ENCODE data around the gene MLST8. TPM values are rescaled to one million over a fixed set of nuclear protein-coding genes. Genes with fewer than 3 reads are reported as not detected.

Gene MLST8, protein sequence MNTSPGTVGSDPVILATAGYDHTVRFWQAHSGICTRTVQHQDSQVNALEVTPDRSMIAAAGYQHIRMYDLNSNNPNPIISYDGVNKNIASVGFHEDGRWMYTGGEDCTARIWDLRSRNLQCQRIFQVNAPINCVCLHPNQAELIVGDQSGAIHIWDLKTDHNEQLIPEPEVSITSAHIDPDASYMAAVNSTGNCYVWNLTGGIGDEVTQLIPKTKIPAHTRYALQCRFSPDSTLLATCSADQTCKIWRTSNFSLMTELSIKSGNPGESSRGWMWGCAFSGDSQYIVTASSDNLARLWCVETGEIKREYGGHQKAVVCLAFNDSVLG
- total RNA-seq (2022; extraction: Qiagen RNA extraction), result 40.9 to 53.8 TPM (median 47.3 TPM) in 5 replicates

DNA sequence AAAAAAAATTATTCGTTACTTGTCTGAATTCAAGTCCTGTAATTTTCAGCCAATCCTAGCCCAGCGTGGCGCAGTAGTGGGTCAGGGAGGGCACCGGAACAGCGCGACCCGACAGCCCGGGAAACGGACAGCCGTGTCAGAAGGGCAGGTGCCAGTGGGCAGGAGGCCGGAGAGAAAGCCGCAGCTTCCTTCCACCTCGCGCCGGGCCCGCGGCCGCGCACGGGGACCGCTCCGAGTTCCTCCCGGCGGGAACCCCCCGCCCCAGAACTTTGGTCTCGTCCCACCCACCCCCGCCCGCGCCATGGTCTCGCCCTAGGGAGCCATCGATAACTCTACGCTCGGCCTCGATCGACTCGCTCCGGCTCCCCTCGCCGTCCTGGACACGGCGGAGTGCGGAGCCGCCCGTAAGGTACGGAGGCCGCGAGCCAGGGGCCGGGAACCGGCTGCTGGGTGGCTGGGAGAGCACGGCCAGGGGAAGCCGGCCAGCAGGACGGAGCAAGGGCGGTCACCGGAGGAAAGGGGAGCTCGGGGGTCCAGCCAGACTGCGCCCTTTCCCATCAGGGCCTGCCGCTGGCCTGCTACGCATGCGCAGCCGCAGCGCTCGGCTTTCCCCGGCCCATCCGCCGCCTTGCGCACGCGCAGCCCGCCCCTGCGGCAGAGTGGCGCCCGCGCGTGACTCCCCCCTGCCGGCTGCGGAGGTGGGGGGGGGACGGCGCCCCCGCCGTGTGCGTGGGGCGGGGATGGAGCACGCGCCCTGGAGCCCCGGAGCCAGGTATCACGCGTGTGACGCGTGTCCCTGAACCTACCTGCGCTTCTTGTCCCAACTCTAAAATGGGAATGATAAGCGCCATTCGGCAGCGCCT, at the start of gene MLST8:
Gene MLST8, plus strand, starts transcription at position 351 of the 863 bp plus-strand sequence. CDS start 632 bp downstream, outside the sequence.

DNA sequence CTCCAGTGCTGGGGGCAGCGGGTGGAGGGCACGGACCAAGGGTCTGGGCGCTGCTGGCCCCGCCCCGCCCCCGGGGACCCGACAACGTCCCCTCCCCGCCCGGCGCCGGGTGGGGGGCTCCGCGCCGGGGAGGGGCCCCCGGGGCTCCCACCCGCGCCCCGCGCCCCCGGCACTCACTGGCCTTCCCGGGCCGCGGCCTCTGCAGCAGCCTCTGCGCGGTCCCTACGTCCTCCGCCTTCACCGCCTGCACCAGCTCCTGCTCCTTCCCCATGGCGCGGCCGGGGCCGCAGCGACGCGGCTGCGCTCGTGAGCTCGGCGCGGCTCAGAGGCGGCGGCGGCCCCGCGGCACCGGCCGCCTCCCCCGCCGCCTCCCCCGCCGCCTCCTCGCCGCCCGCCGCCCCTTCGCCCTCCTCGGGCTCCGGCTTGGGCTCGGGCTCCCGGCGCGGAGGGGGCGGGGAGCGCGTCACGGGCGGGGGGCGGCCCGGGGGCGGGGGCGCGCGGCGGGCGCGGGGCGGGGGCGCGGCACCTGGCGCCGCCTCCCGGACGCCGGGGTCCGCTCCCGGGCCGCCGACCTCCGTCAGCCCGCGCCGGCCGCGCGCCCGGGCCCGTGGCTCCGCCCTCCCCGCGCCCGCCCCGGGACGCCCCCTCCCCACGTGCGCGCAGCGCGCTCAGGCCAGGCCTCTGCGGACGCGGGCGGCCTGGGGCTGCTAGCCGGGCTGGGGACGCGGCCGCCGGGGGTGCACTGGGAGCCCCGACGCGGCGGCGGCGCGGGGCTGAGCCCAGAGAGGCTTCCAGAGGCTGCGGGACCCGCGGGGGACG, 8.9 kb upstream of the MLST8 start, which contains the start of gene CASKIN1:
Gene CASKIN1, minus strand, starts transcription at position 444 of the 819 bp plus-strand sequence. Its CDS starts 173 bp downstream, at position 271.

DNA sequence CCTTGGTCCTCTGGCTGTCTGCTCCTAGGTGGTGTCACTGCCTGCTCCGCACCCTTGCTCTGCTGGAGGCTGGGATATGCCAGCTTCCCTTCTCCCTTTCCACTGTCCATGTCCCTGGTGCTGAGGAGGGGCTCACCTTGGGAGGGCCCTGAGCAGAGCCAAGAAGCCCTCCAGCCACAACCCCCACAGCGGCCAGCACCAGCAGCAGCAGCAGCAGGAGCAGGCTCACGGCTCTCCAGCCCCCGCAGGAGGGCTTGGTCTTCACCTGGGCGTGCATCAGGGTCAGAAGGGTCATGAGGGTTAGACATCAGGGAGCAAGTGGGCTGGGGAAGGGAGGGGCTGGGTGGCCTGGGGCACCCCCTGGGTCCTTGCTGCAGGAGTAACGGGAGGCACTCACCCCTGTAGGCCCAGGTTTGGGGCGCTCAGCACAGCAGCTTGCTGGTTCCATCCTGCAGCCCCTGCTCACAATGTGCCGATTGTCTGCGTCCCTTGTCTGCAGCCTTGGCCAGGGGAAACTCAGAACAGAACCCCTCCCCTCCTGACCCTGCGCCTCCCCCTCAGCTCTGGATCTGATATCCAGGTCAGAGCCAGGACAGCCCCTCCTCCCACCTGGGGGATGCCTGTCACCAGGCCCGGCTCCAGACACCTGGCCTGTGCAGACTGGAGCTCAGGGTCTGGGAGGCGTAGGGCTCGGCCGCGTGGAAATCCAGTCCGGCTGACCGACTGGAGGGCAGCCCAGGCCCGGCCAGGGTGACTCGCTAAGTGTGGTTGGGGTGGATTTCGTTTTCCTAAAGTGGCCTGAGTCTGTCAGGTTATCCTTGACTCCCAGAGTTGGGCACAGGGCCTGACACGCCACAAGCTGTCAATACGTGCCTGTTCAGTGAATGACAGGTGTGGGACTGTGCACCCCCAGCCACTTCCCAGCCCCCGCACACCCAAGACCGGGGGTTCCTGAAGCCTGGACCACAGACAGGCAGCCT, 5.4 kb downstream of the MLST8 start, which contains the start of gene BRICD5:
Gene BRICD5, minus strand, starts transcription at position 478 of the 980 bp plus-strand sequence. Its CDS starts 30 bp downstream, at position 448.

DNA sequence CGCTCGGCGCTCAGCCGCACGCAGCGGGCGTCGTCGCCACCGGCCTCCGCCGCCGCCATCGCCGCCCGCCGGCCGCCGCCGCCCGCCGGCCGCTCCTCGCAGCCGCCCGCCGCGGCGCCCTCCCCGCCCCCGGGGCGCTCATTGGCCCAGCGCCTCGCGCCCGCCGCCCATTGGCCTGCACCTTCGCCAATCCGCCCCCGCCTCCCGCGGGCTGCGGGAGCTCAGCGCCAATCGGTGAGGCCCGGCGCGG, 9.4 kb downstream of the MLST8 start, which contains the start of gene PGP:
Gene PGP, minus strand, starts transcription at position 122 of the 250 bp plus-strand sequence. Its CDS starts 63 bp downstream, at position 59.

DNA sequence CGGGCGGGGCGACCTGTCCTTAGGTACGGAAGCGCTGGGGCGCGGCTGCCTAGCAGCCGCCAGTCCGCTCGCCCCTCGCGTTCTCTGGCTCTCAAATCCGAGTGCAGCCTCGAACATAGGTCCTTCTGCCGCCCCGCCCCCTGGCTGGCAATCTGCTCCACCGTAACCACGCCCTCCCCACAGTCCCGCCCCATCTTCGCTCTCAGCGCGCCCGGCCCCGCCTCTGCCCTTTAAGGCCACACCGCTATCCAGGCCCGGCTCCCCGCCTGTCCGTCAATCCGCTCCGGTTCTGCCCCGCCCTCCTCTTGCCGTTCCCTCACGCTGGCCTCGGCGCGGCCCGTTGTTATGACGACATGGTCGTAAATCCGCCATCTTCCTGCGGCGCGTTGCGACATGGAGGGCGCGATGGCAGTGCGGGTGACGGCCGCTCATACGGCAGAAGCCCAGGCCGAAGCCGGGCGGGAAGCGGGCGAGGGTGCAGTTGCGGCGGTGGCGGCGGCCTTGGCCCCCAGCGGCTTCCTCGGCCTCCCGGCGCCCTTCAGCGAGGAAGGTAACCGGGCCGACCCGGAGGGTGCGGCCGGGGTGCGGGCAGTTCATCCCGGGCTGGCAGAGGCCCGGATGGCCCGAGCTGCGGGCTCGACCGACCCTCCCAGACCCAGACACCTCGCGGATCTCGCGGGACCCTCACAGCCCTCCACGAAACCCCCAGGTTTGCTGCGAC, 18.1 kb downstream of the MLST8 start, which contains the start of gene E4F1:
Gene E4F1, plus strand, starts transcription at position 371 of the 721 bp plus-strand sequence. Its CDS starts 23 bp downstream, at position 394.

DNA sequence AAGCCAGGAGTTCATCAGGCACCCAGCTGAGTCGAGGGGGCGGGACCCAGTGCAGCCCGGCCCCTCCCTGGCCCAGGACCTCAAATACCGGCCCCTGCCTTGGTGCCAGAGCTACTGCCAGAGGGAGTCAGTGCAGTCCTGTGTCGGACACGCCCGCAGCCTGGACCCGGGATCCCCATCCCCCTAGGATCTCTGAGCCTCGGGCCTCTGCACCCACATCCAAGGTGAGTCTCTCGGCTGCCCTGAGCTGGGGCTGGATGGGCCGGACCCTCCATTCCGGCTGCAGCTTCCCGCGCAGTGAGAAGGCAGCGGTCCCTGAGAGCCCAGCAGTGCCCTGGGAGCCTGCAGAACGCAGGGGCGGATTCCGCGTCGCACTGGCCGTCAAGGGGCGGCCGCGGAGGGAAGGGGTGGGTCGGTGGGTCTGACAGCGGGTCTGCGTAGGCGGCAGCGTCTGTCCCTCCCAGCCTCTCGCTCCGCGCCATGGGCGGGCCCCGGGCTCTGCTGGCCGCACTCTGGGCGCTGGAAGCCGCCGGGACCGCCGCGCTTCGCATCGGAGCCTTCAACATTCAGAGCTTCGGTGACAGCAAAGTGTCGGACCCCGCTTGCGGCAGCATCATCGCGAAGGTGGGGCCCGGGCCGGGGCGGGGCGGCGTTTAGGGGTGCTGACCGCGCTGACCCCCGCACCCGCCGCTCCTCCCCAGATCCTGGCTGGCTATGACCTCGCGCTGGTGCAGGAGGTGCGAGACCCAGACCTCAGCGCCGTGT, 31.3 kb downstream of the MLST8 start, which contains the start of gene DNASE1L2:
Gene DNASE1L2, plus strand, starts transcription at position 108 of the 765 bp plus-strand sequence. Its CDS starts 373 bp downstream, at position 481.

DNA sequence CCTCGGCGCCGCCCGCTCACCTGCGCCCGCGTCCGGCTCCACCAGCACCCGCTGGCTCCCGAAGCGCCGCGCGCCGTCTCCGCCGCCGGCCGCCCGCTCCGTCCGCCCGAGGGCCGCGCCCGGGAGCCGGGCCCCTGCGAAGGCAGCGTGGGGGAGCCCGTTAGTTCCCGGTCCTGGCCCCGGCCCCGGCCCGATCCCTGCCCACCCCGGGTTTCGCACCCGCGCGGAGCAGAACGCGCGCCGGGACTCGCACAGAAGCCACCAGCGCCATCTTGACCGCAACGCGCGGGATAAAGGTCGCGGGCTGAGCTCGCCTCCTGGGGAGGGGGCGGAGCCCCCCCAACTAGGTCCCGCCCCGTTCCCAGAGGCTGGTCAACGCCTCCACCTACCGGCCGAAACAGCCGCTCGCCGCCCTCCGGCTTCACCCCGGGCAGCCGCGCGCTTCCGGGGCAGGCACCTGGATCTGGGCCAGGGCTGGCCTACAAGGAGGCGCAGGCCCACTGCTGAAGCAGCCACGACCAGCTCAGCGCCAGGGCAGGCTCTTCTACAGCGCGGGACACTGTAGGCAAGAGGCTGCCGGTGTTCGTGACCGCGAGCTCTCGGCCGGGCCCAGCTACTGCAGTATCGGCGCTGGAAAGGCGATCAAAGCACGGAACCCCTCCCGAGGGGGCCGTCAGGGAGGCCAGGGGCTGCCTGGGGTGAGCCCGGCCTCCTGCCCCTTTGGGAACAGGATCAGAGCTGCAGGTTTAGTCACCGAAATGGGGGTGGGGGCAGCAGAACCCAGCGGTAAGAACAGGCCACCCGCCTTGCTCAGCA, 46.2 kb downstream of the MLST8 start, which contains the start of gene ECI1:
Gene ECI1, minus strand, starts transcription at position 292 of the 816 bp plus-strand sequence. Its CDS starts 21 bp downstream, at position 271.

Other genes with a start within 250 kb of the MLST8 start
- gene NDUFB10, start 245.9 kb upstream of the MLST8 start, total RNA-seq (2022; extraction: Qiagen RNA extraction), result 245 to 283 TPM (median 249 TPM) in 5 replicates
- gene RPS2, start 240.6 kb upstream of the MLST8 start, total RNA-seq (2022; extraction: Qiagen RNA extraction), result 3,439 to 5,329 TPM (median 5,152 TPM) in 5 replicates
- gene RNF151, start 238.6 kb upstream of the MLST8 start, total RNA-seq (2022; extraction: Qiagen RNA extraction), result 0.14 TPM in 1 of 5 replicates, not detected in the others
- gene TBL3, start 233.4 kb upstream of the MLST8 start, total RNA-seq (2022; extraction: Qiagen RNA extraction), result 32.4 to 40.8 TPM (median 37.5 TPM) in 5 replicates
- gene NOXO1, start 224.0 kb upstream of the MLST8 start, total RNA-seq (2022; extraction: Qiagen RNA extraction), result 0.17 to 0.29 TPM (median 0.20 TPM) in 5 replicates
- gene GFER, start 221.3 kb upstream of the MLST8 start, total RNA-seq (2022; extraction: Qiagen RNA extraction), result 25.6 to 46.4 TPM (median 39.9 TPM) in 5 replicates
- gene SYNGR3, start 215.5 kb upstream of the MLST8 start, total RNA-seq (2022; extraction: Qiagen RNA extraction), result 5.7 to 8.9 TPM (median 7.9 TPM) in 5 replicates
- 53.2 to 59.8 TPM (median 55.6 TPM) in 5 replicates for gene ZNF598, start 195.6 kb upstream of the MLST8 start, total RNA-seq (2022; extraction: Qiagen RNA extraction)
- 0.40 to 1.3 TPM (median 0.85 TPM) in 5 replicates for gene NPW, start 185.7 kb upstream of the MLST8 start, total RNA-seq (2022; extraction: Qiagen RNA extraction)
- gene NHERF2, start 178.6 kb upstream of the MLST8 start, total RNA-seq (2022; extraction: Qiagen RNA extraction), result 49.8 to 63.3 TPM (median 62.7 TPM) in 5 replicates
- gene NTHL1, start 157.6 kb upstream of the MLST8 start, total RNA-seq (2022; extraction: Qiagen RNA extraction), result 37.0 to 48.3 TPM (median 45.0 TPM) in 5 replicates
- gene TSC2, start 157.5 kb upstream of the MLST8 start, total RNA-seq (2022; extraction: Qiagen RNA extraction), result 33.2 to 41.6 TPM (median 39.4 TPM) in 5 replicates
- gene PKD1, start 69.6 kb upstream of the MLST8 start, total RNA-seq (2022; extraction: Qiagen RNA extraction), result 42.8 to 51.1 TPM (median 46.6 TPM) in 5 replicates
- 2.5 to 4.5 TPM (median 3.5 TPM) in 5 replicates for gene RAB26, start 56.8 kb upstream of the MLST8 start, total RNA-seq (2022; extraction: Qiagen RNA extraction)
- 43.6 to 52.2 TPM (median 48.9 TPM) in 5 replicates for gene TRAF7, start 49.7 kb upstream of the MLST8 start, total RNA-seq (2022; extraction: Qiagen RNA extraction)
- gene CASKIN1, start 8.8 kb upstream of the MLST8 start, total RNA-seq (2022; extraction: Qiagen RNA extraction), result 0.36 to 1.3 TPM (median 0.64 TPM) in 5 replicates
- 3.7 to 4.9 TPM (median 4.6 TPM) in 5 replicates for gene BRICD5, start 5.4 kb downstream of the MLST8 start, total RNA-seq (2022; extraction: Qiagen RNA extraction)
- 14.8 to 33.1 TPM (median 32.4 TPM) in 5 replicates for gene PGP, start 9.4 kb downstream of the MLST8 start, total RNA-seq (2022; extraction: Qiagen RNA extraction)
- gene E4F1, start 18.1 kb downstream of the MLST8 start, total RNA-seq (2022; extraction: Qiagen RNA extraction), result 19.8 to 26.0 TPM (median 22.9 TPM) in 5 replicates
- 0.48 to 1.4 TPM (median 1.2 TPM) in 5 replicates for gene DNASE1L2, start 31.0 kb downstream of the MLST8 start, total RNA-seq (2022; extraction: Qiagen RNA extraction)
- 48.0 to 92.1 TPM (median 87.9 TPM) in 5 replicates for gene ECI1, start 46.1 kb downstream of the MLST8 start, total RNA-seq (2022; extraction: Qiagen RNA extraction)
- gene RNPS1, start 62.7 kb downstream of the MLST8 start, total RNA-seq (2022; extraction: Qiagen RNA extraction), result 251 to 287 TPM (median 263 TPM) in 5 replicates
- gene ABCA3, start 135.3 kb downstream of the MLST8 start, total RNA-seq (2022; extraction: Qiagen RNA extraction), result 15.5 to 21.7 TPM (median 21.3 TPM) in 5 replicates
- 21.1 to 24.3 TPM (median 22.8 TPM) in 5 replicates for gene CCNF, start 224.0 kb downstream of the MLST8 start, total RNA-seq (2022; extraction: Qiagen RNA extraction)